Esophagus mucosa (tissue), 1 donor: ENCODE measurements around the gene HK3. TPM values are rescaled to one million over a fixed set of nuclear protein-coding genes. Genes with fewer than 3 reads are reported as not detected.
"Not testable (repeated sequence)": the region's sequence is repeated elsewhere in the genome, so short reads cannot be mapped to it uniquely, and the experiment has no call there.

Experiments used
- ATAC-seq: fragments of 200-7000 bp; cut with Tn5 transposase; one replicate; pipeline ENCODE4 v1.9.1; 2020
- total RNA-seq: library from RNA; stranded (reverse); gene quantifications from one replicate; pipeline ENCODE4 v1.2.4, GENCODE V29; 2023
- donor health status: DM: yes; HTN: yes; CAD: no.

The HK3 gene
- total RNA-seq, 1 donor from 2014 or later: 1.4 TPM

GRCh38 chr5:176883700-176884570 is 15.2 kb downstream of the HK3 start:
- no peak for ATAC-seq

DNA sequence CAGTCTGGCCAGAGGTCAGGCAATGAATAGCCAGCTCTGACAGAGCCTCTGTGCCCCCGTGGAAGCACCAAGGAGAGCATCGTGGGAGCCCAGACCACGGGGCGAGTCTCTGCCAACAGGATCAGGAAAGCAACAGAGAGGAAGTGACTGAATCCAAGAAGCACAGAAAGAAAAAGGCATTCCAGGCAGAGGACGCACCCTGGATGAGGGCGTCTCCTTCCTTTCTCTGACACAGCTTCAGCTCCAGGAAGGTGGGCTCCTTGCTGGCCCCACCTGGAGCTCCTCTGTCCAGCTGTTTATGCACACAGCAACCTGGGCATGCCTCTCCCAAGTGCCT is 16.6 kb downstream of the HK3 start:
- no peak for ATAC-seq

DNA sequence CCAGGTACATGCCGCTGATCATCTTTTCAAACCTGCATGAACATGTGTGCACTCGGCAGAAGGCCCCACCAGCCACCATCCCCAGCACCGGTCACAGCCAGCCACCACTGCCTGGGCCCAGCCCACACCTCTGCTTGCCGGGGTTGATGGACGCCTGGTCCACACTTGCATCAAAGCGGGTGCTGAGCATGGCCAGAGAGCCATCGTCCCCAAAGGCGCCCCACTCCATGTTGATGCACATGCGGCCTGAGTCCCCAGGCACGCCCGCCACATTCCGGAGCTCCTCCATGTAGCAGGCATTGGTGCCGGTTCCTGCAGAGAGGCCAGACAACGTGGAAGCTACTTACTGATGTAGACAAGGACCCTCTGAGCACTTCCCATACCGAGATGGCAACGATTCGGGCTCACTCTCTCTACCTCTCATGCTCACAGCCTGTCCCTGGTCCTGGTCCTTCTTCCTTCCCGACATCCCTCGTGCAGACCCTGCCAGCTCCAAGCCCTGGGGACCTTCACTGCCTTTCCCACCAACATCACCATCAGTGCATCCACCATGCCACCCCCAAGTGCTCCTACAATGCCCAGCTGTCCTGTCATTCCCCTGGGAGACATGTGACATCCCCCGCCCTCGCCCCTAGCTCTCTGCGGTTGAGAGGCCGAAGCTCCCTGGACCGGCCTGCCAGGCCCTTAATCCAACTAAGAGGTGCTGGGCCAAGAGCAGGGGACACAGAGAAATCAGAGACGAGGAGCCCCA is 17.2 kb downstream of the HK3 start:
- ATAC-seq: no peak

DNA sequence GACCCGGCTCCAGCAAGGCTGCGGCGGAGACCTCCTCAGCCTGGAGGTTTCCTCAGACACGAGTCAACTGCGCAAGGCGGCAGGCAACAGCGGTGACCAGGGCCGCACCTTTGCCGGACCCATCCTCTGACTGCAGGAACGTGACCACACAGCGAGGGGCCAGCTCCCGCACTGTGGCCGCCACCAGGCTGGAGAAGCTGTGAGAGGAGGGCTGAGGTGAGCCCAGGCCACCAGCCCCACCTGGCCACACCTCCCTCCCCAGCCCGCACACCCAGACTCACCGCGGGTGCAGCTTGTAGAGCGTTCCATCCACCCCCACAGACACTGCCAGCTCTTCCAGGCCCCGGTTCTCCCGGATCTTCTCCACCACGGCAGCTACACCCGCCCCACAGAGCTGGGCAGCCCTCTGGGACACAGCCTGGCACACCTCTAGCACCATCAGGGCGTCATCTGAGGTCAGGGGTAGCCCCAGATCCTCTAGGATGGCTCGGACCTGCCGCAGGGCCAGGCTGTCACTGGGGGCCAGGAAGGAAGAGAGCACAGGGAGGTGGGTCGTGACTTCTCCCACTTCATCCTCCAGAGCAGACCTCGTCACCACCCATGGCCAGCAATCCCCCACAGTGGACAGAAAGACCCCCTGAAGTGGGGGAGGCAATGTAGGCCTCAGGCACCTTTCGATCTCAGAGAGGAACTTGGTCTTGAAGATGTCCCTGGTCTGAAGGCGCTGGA is 18.0 kb downstream of the HK3 start:
- ATAC-seq: no peak

DNA sequence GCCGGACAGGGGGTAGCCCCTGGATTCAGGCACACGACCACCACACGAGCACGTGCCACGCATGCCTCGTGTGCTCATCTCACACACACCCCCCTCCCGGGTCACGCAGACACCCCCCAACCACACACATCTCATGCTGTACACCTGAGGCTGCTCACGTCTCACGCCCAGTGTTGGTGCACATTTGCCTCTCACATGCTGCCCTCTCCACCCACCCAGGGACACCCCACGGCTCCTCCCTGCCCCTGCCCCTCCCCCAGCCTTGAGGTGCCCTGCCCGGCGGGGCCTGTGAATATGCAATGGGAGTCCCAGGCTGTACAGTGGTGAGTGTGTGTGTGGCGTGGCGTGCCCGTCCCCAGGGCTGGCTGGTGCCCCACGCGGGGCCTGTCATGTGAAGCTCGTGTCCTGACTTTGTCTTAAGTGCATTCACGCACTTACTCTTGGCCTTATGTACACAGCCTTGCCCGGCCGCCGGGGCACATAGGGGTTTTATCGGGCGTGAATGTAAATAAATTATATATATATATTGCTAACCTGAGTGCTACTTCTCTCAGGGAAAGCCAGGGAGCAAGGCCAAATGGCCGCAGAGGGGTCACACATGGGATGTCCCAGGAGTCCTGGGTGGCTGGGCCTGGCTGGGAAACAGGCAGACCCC is 18.7 kb downstream of the HK3 start:
- ATAC-seq: no peak

DNA sequence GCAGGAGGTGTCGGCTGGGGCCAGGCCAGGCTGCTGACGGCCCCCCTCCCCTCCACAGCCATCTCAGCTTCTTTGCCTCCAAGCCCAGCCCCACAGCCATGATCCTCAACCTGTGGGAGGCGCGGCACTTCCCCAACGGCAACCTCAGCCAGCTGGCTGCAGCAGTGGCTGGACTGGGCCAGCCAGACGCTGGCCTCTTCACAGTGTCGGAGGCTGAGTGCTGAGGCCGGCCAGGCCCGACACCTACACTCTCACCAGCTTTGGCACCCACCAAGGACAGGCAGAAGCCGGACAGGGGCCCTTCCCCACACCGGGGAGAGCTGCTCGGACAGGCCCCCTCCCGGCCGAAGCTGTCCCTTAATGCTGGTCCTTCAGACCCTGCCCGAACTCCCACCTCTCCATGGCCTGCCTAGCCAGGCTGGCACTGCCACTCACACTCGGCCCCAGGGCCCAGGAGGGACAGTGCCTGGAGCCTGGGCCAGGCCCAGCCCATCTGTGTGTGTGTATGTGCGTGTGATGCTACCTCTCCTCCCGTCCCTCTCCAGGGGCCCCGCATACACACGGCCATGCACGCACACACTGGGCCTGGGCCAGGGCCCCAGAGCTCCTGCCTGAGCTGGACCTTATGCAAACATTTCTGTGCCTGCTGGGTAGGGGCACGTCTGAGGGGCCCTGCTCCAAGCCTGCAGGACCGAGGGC is 19.3 kb downstream of the HK3 start:
- no peak for ATAC-seq

- no peak for ATAC-seq
Measured at GRCh38 chr5:176878906-176879662, 20.1 kb downstream of the HK3 start.

DNA sequence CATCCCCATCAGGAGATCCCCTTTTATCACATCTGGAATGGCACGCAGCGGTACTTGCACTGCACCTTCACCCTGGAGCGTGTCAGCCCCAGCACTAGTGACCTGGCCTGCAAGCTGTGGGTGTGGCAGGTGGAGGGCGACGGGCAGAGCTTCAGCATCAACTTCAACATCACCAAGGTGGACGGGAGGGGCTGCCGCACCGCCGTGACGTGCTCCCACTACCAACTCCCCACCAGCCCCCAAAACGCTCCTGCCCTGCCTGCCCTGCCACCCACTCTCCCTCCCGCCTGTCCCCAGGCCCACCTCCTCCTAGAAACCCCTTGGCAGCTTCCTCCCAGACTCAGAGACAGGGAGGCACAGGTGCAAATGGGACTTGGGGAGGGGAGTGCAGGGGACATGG is 20.7 kb downstream of the HK3 start:
- ATAC-seq: no peak

- ATAC-seq: no peak
Measured at GRCh38 chr5:176877793-176878331, 21.3 kb downstream of the HK3 start.

GRCh38 chr5:176876506-176877431 is 22.4 kb downstream of the HK3 start:
- no peak for ATAC-seq

DNA sequence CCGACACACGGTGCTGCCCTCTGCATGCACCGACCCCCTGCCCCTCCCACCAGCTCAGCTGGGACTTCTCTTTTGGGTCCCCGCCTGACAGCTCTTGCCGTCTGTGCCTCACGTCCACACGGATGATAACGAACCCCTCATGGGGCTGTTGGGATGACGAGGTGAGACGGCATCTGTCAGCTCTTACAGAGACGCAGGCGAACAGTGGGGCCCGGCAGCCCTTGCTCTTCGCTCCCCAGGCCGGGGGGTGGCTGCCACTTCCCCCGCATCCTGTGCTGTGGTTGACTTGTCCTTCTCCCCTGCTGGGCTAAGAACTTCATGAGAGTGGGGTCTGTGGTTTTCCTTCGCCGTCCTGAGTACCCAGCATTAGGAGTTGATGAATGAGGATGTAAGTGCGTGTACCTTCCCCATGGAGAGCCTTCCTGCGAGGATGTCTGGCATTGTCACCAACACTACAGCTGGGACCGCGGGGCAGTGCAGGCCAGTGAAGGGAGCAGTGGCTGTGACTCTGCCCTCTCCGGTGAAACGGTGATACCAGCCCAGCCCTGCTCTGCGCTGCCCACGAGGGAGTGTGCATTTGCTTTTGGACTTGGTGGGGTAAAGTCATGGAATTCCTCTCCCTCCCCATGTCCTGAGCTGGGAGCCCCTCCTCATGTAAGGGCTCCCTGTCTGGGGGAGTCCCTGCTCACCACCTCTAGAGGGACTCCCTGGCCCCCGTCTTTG is 23.2 kb downstream of the HK3 start:
- ATAC-seq: no peak

DNA sequence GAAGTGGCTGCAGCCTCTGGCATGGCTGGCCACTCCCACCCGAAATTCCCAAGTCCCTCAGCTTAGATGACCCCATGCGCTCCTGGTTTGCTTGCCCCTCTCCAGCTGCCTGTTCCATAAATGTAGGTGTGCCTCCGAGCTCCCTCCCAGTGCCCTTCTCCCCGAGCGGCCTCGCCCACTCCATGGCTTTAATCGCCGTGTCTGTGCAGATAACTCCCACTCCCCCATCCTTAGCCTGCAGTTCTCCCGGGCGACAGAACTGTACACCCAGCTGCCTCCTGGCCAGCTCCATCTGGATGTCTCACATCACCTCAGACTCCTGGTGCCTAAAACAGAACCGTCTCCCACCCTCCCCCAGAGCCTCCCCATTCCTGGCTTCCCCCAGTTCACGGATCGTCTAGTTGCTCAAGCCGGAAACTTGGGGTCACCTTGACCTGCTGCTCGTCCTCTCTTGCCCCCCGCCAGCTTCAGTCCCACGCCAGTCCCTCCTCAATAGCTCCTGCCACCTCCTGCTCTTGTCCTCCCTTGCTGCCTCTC is 24.1 kb downstream of the HK3 start:
- no peak for ATAC-seq

GRCh38 chr5:176874198-176874780 is 24.9 kb downstream of the HK3 start:
- no peak for ATAC-seq

DNA sequence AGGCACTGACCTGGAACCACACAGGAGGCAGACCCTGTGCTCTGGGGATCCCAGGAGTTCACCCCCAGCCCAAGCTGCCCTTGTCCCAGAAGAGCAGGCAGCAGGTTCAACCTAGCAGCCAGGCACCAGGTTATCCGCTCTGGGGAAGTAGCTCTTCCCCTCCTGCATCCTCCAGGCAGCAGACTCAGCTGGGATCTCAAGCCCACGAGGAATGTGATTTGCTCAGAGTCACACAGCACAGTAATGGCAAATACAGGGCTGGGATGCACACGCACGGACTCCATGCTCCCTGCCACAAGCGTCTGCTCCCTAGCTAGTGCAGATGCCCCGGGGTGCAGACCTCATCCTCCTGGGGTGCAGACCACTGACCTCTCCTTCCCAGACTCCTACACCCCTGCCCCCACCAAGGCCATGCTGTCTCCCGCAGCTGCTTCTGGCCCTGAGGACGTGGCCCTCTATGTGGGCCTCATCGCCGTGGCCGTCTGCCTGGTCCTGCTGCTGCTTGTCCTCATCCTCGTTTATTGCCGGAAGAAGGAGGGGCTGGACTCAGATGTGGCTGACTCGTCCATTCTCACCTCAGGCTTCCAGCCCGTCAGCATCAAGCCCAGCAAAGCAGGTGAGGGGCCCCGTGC is 25.5 kb downstream of the HK3 start:
- no peak for ATAC-seq

- not testable (repeated sequence) for ATAC-seq
Measured at GRCh38 chr5:176873011-176873410, 26.1 kb downstream of the HK3 start.

DNA sequence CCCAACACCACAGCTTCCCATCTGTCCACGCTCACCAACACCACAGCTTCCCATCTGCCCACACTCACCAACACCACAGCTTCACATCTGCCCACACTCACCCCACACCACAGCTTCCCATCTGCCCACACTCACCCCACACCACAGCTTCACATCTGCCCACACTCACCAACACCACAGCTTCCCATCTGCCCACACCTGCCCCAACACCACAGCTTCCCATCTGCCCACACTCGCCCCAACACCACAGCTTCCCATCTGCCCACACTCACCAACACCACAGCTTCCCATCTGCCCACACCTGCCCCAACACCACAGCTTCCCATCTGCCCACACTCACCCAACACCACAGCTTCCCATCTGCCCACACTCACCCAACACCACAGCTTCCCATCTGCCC is 26.6 kb downstream of the HK3 start:
- ATAC-seq: not testable (repeated sequence)

GRCh38 chr5:176870644-176871043 is 28.5 kb downstream of the HK3 start:
- ATAC-seq: not testable (repeated sequence)

- ATAC-seq: peak; percentile 42
Measured at GRCh38 chr5:176870110-176870591, 29.0 kb downstream of the HK3 start.
